Small intestine (tissue), 7 donors: ENCODE results near the gene KCNIP1. TPM values are rescaled to one million over a fixed set of nuclear protein-coding genes. Genes with fewer than 3 reads are reported as not detected.

ENCODE experiments used
- DNase-seq, 2 donors: peaks; one replicate each; pipeline versions ENCODE4 v3.0.0 to v3.0.0-alpha.2; 2013
- FAIRE-seq: peaks from 2 replicates; lab custom pipeline; 2012; peaks lifted over from hg19 to GRCh38; lab: Jason Lieb, UNC
- H3K27ac ChIP-seq, 3 donors: one replicate each; pipeline ENCODE4 v1.5.1; 2013; ENCODE audit warnings: low read length in 2 of 3, mild to moderate bottlenecking in 2 of 3, control low read depth in 1 of 3, inconsistent platforms in 1 of 3, low read depth in 1 of 3, moderate library complexity in 1 of 3
- H3K27me3 ChIP-seq, 3 donors: one replicate each; pipeline ENCODE4 v1.6.1; 2013; ENCODE audit warnings: low read length in 3 of 3, inconsistent platforms in 1 of 3; ENCODE audit not compliant: control insufficient read depth in 3 of 3, insufficient read depth in 3 of 3
- H3K36me3 ChIP-seq, 3 donors: one replicate each; pipeline ENCODE4 v1.6.1; 2013; ENCODE audit warnings: low read length in 3 of 3, inconsistent platforms in 1 of 3, low read depth in 1 of 3, mild to moderate bottlenecking in 1 of 3, moderate library complexity in 1 of 3; ENCODE audit not compliant: control insufficient read depth in 3 of 3, insufficient read depth in 2 of 3
- H3K4me1 ChIP-seq, 3 donors: one replicate each; pipeline ENCODE4 v1.6.1; 2013; ENCODE audit warnings: low read length in 2 of 3, inconsistent platforms in 1 of 3, low read depth in 1 of 3, mild to moderate bottlenecking in 1 of 3, moderate library complexity in 1 of 3; ENCODE audit not compliant: control insufficient read depth in 3 of 3, insufficient read depth in 2 of 3
- H3K4me3 ChIP-seq, 3 donors: one replicate each; pipeline ENCODE4 v1.5.1; 2013; ENCODE audit warnings: low read length in 3 of 3, control low read depth in 1 of 3, inconsistent platforms in 1 of 3, low read depth in 1 of 3, mild to moderate bottlenecking in 1 of 3, moderate library complexity in 1 of 3
- H3K9me3 ChIP-seq, 2 donors: one replicate each; pipeline ENCODE4 v1.6.1; 2013; ENCODE audit warnings: low read depth in 1 of 2, low read length in 1 of 2; ENCODE audit not compliant: control insufficient read depth in 2 of 2, insufficient read depth in 1 of 2
- WGBS, 3 donors: extraction: QIAGEN DNeasy Blood & Tissue Kit; methylation state at CpG; one replicate each; pipeline ENCODE4 v1.1.7; 2013; 5-methylcytosine and 5-hydroxymethylcytosine counted together
- polyA plus RNA-seq, 4 donors: library from polyadenylated mRNA; stranded (reverse) in 3 of 4; unstranded in 1 of 4; fragments of 200-250 nt in 3 of 4; fragments of 120-200 nt in 1 of 4; gene quantifications; one replicate each; pipeline versions ENCODE4 v1.2.1 to v1.2.3, GENCODE V29; 2013
- donor health status: healthy with polysubstance abuse.
- donor health status: control.
- donor health status: control.
- donor health status: Bipolar disorder and iron deficiency.
- donor health status: healthy.

Gene KCNIP1
- polyA plus RNA-seq, 4 donors = 0.21 to 1.0 TPM; not detected in 2

DNA sequence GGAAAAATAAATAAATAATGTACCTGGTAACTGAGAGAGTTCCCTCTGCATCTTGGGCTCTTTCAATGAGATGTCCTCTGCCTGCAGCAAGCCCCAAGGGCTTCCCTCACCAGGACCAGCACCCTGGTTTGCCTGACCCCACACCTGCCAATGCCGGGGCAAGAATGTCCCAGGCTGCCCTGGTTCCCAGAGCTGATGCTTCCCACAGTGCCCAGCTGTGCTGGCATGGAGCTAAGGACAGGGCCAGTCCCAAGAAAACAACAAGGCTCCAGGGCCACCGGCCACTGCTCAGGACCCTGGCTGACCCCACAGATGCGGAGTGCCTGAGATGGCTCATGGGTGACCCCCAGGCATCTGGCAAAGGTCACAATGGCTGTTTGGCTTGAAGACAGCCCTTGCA is 123.5 kb downstream of the KCNIP1 start:
- WGBS, 3 donors = 72 to 82% (median 78%) methylated on average over 3 of the region's 3 CpGs
- H3K27me3 ChIP-seq = no peaks in the 10 kb centered on the region
- peaks cover 0 to under 1% (median 0%) of the 10 kb centered on the region in 3 donors for H3K4me1 ChIP-seq
- H3K9me3 ChIP-seq = no peaks in the 10 kb centered on the region
- DNase-seq = no peak
- H3K27ac ChIP-seq = no peak overlapping the region
- no peak for FAIRE-seq
- H3K36me3 ChIP-seq = no peaks in the 10 kb centered on the region
- no peak overlapping the region for H3K4me3 ChIP-seq

DNA sequence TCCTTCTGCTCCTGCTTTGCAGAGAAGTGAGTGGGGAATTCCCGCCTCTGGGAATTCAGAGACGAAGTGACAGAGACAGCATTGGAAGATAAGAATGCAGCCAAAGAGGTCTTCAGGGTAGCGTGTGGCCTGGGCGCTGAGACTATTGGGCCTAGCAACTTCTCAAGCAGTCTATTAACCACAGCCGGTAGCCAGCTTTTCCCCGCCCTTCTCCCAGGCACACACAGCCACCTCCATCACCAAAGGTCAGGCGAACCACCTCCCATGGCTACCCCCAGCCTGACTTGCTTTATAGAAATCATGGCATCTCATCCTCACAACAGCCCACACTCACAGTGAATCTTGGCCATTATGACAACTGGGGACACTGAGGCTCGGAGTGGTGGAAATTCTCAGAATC is 124.2 kb downstream of the KCNIP1 start:
- Histone ChIP-seq H3K27me3 (no peaks in the 10 kb centered on the region), H3K36me3 (no peaks in the 10 kb centered on the region), H3K4me3 (no peak overlapping the region), H3K9me3 (no peaks in the 10 kb centered on the region), H3K4me1 (peaks cover 0 to 7% (median 0%) of the 10 kb centered on the region in 3 donors), H3K27ac (no peak overlapping the region)
- DNase-seq (no peak), FAIRE-seq (no peak)
- 86 to 88% (median 86%) methylated on average over 8 of the region's 8 CpGs for WGBS, 3 donors

DNA sequence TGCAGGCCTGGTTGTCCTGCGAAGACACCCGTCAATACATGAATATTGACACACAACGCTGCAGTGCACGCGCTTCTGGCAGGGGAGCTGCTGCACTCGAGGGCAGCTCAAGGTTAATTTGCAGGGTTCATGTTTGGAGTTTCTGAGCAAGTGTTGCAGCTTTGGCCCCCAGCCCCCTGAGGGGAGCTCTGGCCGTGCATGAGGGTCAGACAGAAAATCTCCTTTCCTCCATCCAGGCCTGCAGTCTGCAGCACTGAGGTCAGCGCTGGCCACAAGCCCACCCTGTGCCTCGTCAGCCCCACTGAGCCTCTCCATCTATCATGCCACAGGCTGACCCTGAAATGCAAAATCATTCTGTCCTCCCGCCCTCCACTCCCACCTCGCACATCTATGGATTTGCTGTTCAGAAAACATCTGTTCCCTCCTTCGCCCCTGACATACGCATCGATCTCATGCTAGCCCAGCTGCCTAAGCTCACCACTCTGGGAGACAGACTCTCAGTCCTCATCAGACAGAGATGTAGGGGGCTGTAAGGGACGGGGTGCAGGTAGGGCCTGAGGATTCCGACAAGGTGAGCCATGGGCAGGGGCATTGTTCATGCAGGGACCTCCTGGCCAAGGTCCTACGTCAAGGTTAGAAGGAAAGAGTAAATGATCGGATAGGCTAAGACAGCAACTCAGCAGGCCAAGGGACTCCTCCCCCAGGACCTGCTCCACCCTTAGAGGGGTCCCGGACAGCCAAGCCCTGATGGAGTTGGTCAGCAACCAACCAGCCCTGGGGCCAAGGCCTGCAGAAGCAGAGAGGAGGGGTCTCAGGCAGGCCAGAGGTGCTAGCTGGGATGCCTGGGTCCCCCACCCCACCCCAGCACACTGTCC is 125.1 kb downstream of the KCNIP1 start:
- no peak for DNase-seq
- Histone ChIP-seq H3K27ac (no peak overlapping the region), H3K36me3 (no peaks in the 10 kb centered on the region), H3K27me3 (no peaks in the 10 kb centered on the region), H3K4me3 (no peak overlapping the region), H3K4me1 (peaks cover 0 to 10% (median 0%) of the 10 kb centered on the region in 3 donors), H3K9me3 (no peaks in the 10 kb centered on the region)
- WGBS, 3 donors = 79 to 83% (median 80%) methylated on average over 19 of the region's 19 CpGs
- no peak for FAIRE-seq

DNA sequence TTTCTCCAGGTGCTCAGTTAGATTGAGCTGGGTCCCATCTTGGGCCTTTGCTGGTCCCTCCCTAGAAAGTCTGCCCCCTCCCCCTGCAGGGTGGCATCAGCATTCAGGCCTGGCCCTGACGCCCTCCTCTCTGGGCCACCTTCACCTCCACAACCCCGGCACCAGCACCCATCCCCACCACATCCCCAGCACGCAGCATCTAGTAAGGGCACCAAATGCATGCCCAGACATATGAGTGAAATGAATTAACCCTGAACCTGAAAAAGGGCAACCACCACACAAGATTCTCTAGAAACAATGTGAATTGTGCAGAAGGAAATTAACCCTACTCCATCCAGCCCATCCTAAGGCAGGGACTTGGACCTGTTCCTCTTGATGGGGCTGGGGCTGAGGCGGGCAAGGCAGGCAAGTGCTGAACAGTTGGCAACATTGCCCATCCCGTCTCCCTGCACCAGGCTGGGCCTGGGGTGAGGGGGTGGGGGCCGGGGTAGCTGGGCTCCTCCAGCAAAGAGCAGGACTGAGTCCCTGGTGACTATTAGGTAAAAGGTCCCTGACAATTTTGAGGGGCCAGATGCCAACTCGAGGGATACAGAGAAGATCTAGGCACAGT is 125.9 kb downstream of the KCNIP1 start:
- H3K27ac ChIP-seq = no peak overlapping the region
- WGBS, 3 donors = 64 to 82% (median 69%) methylated on average over 7 of the region's 7 CpGs
- FAIRE-seq (no peak), DNase-seq (no peak)
- H3K9me3 ChIP-seq = no peaks in the 10 kb centered on the region
- H3K27me3 ChIP-seq = no peaks in the 10 kb centered on the region
- no peaks in the 10 kb centered on the region for H3K36me3 ChIP-seq
- no peak overlapping the region for H3K4me3 ChIP-seq
- H3K4me1 ChIP-seq = peaks cover 0 to 15% (median 0%) of the 10 kb centered on the region in 3 donors

DNA sequence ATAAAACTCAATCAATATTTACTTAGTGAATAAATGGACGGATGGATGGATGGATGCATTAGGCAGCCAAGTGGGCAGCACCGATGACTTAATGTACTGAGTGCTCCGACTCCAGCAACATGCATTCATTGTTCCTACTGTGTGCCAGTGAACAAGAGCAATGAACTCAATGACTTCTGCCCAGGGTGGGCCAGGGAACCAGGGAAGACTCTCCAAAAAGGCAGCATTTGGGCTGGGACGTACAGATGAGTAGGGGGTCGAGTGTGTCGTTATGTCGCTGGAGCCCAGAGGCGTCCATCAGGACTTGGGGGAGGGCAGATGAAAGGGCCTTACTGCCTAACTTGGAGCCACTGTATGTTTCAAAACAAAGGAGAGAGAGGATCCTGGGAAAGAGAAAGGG is 126.4 kb downstream of the KCNIP1 start:
- WGBS, 3 donors = 82 to 90% (median 83%) methylated on average over 8 of the region's 8 CpGs
- Histone ChIP-seq H3K36me3 (no peaks in the 10 kb centered on the region), H3K9me3 (no peaks in the 10 kb centered on the region), H3K4me1 (peaks cover 0 to 15% (median 0%) of the 10 kb centered on the region in 3 donors), H3K27ac (no peak overlapping the region), H3K4me3 (no peak overlapping the region), H3K27me3 (no peaks in the 10 kb centered on the region)
- FAIRE-seq = no peak
- DNase-seq = no peak

DNA sequence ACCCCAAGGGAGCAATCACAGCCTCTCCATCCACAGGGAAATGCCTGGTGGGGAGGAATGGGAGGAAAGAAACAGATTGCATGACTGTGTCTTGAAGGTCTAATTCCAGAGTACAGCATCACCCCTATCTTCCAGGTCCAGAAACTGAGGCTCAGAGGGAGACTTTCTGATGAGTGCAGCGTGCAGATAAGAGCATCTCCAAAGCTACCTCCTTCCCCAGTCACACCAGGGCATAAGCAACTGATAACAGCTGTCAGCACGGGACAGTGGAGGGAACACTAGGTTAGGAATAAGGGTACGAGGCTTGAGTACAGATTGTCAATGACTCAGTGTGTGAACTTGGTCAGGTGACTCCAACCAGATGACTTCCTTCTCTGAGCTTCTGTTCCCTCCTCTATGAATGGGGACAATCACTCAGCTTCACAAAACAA is 126.9 kb downstream of the KCNIP1 start:
- no peaks in the 10 kb centered on the region for H3K36me3 ChIP-seq
- no peak overlapping the region for H3K4me3 ChIP-seq
- H3K4me1 ChIP-seq = peaks cover 0 to 15% (median 0%) of the 10 kb centered on the region in 3 donors
- DNase-seq = no peak
- H3K9me3 ChIP-seq = no peaks in the 10 kb centered on the region
- WGBS, 3 donors = 21 to 43% (median 25%) methylated on average over 3 of the region's 3 CpGs
- no peaks in the 10 kb centered on the region for H3K27me3 ChIP-seq
- FAIRE-seq = no peak
- no peak overlapping the region for H3K27ac ChIP-seq

DNA sequence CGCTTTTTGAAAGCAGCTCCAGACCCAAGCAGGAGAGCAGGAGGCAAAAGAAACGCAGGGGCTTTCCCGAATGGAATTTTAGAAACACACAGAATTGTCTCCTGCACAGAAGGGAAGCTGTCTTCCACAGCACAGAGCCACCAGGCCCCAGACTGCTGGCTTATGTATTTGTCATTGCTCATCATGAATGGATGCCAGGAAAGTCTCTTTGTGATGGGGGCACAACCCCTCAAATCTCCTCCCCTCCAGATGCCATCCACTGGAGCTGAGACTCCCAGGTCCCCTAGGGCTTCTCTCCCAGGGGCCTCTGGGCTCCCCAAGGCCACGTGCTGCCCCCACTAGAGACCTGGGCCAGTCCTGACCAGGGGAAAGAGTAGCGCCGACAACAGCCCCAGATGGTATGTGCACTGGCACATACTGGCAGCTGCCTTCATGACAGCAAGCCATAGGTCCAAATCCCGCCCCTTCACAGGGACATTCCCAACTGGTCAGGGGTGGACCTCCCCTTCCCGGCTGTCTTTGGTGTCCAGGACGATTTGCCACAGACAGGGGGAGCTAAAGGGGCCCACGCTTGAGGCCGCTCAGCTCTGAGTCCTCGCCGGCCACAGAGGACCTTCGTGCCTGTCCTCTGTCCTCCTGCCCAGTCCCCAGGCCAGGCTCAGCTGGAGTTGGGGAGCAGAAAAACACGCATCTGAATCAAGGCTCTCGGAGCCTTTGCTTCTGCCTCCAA is 127.8 kb downstream of the KCNIP1 start:
- H3K4me1 ChIP-seq = peaks cover 0 to 15% (median 0%) of the 10 kb centered on the region in 3 donors
- FAIRE-seq (no peak), DNase-seq (peak in 1 of 2 donors; percentile 19)
- H3K36me3 ChIP-seq = no peaks in the 10 kb centered on the region
- H3K9me3 ChIP-seq = no peaks in the 10 kb centered on the region
- 30 to 52% (median 47%) methylated on average over 16 of the region's 16 CpGs for WGBS, 3 donors
- H3K27me3 ChIP-seq = no peaks in the 10 kb centered on the region
- H3K27ac ChIP-seq = no peak overlapping the region
- H3K4me3 ChIP-seq = no peak overlapping the region

DNA sequence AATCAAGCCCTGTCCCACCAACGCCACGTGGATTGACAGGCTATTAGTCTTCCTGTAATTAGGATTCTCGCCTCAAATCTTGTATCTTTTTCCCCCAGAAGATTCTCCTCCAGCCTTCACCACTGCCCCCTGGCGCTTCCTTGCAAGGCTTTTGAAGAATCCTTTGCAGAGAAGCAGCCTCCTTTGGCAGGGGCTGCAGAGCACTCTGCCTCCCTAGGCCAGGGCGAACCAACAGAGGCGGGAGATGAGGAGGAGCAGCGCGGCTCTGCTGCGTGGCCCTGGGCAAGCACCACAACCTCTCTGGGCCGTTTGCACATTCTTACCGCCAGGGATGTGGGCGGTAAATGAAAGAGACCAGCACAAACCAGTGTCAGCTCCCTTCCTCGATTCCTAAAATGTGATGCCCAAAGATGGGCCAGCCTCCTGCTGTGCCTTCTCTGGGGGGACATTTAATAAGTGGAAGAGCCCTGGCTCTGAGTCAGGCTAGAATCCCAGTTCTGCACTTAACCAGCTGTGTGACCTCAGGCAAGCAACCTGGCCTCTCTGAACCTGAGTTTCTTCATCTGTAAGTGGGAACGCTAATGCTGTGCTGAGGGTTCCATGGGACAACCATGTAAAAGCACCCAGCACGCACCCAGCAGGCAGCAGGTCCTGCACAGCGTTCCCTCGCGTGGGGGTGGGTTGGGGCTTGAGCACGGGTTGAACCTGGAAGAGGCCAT is 128.6 kb downstream of the KCNIP1 start:
- no peak overlapping the region for H3K4me3 ChIP-seq
- WGBS, 3 donors = 31 to 42% (median 32%) methylated on average over 19 of the region's 19 CpGs
- peaks cover 0 to 15% (median 0%) of the 10 kb centered on the region in 3 donors for H3K4me1 ChIP-seq
- no peaks in the 10 kb centered on the region for H3K36me3 ChIP-seq
- H3K27ac ChIP-seq = peak overlapping the region in 2 of 3 donors; percentile 56 to 62
- H3K27me3 ChIP-seq = no peaks in the 10 kb centered on the region
- no peaks in the 10 kb centered on the region for H3K9me3 ChIP-seq
- no peak for FAIRE-seq
- DNase-seq = no peak
